ENCODE data around the gene SAP30BP.

- TF ChIP-seq CTCF (conservative IDR thresholded peaks at IDR 0.05; ENCODE audit: low read depth in 2 of 2) (no peak), EZH2phosphoT487 (IDR thresholded peaks at IDR 0.05; ENCODE audit: unreplicated experiment) (no peak), ZNF114 (CRISPR knock-in tag; IDR thresholded peaks at IDR 0.05) (no peak), EZH2 (IDR thresholded peaks at IDR 0.05; ENCODE audit: low read depth, unreplicated experiment) (no peak), ETS1 (IDR thresholded peaks at IDR 0.05) (no peak), POLR2AphosphoS5 (IDR thresholded peaks at IDR 0.05; ENCODE audit: low read depth) (no peak), JUNB (IDR thresholded peaks at IDR 0.05; ENCODE audit: unreplicated experiment) (no peak), CREB1 (CRISPR knock-in tag; IDR thresholded peaks at IDR 0.05; ENCODE audit: low read depth) (no peak), REST (IDR thresholded peaks at IDR 0.05; ENCODE audit: unreplicated experiment) (no peak), ZNF462 (CRISPR knock-in tag; IDR thresholded peaks at IDR 0.05) (no peak)
These were observed 40.6 kb upstream of the SAP30BP start for GRCh38 chr17:75626496-75627038.

Measured in GM23338 (cell line).